GM12891 (cell line): ENCODE results near the gene SDK1.

Experiments
- POLR2A ChIP-seq: IDR thresholded peaks from 2 replicates; pipeline ENCODE4 v1.6.1; 2011; ENCODE audit warnings: low read depth, low read length, control low read depth
- POLR2AphosphoS5 ChIP-seq: IDR thresholded peaks from 2 replicates; pipeline ENCODE4 v1.6.1; 2011; ENCODE audit warnings: low read depth, low read length, control low read depth
- POU2F2 ChIP-seq: IDR thresholded peaks from 2 replicates; pipeline ENCODE4 v1.6.1; 2011; ENCODE audit warnings: low read depth, mild to moderate bottlenecking, control low read depth, low read length, moderate library complexity
- SPI1 ChIP-seq: IDR thresholded peaks from 2 replicates; pipeline ENCODE4 v1.6.1; 2011; ENCODE audit warnings: low read depth, low read length, control low read depth
- TAF1 ChIP-seq: IDR thresholded peaks from 2 replicates; pipeline ENCODE4 v1.6.1; 2011; ENCODE audit warnings: low read depth, low read length, control low read depth

DNA sequence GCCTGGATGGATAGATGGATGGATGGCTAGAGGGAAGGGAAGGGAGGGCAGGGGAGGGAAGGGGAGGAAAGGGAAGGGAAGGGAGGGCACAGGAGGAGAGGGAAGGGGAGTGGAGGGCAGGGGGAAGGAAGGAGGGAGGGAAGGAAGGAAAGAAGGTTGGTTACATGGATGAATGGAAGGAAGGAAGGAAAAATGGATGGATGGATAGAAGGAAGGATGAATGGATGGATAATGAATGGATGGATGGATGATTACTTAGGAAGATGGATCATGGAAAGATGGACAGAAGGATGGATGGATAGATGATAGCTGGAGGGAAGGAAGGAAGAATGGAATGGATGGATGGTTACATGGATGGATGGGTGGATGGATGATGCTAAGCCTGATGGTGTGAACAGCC, 929.3 kb downstream of the SDK1 start:
- TF ChIP-seq POLR2AphosphoS5 (no peak), POLR2A (no peak), TAF1 (no peak), SPI1 (no peak), POU2F2 (no peak)
